Head of caudate nucleus (tissue), 42 donors: Measurements from ENCODE around the gene SSH2.
A peak's percentile ranks its signal among the peaks of the same experiment; 100 is the strongest.
"Not testable (repeated sequence)": the region's sequence is repeated elsewhere in the genome, so short reads cannot be mapped to it uniquely, and the experiment has no call there.

Experiments used
- DNase-seq, 42 donors: peaks; one replicate each; pipeline versions ENCODE4 v3.0.0 to v3.0.0-alpha.2; 2020 to 2021; ENCODE audit warnings: mixed read lengths in 7 of 42
- intact Hi-C: fragments of 100-400 bp; cut with DNase I; formaldehyde crosslinking; loops from one replicate; pipeline ENCODE4 v1.15.0; 2022

The SSH2 gene

DNA sequence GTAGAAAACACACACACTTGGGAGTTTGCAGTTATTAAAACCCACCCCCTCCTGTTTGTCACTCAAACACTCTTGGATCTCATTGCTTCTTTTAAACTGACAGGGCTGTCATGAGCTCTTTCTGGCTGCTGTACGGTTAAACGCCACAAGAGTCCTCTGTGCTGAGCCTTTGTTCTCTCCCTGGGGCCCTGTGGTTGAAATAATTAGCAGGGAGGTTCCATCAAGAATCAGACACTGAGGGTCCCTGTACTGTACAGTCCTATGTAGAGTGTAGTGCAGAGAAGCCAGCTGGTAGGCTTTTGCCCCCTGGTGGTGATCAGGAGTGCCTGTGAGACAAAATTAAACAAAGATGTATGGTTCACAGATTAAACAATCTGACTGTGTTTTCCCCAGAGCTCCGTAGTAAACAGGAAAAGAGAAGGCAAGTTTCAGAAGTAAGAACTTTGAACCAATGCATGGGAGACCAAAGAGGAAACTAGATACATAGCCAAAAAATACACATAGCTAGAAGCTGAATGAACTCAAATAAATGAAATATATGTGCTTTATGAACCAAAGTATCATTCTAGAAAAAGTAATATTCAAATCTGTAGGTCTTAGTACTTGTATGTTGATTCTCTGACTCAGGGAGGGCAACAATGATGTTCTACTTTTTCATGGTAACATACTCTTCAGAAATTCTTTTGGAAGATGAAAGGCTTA lies 1.4 kb upstream of the SSH2 start:
- intact Hi-C loops = loop anchor here (2.0 to 5.0 kb wide), 2 partner anchors 123 to 314 kb away; no protein-coding TSS in a partner anchor
- DNase-seq = peak; percentile 60 to 94 (median 86)

DNA sequence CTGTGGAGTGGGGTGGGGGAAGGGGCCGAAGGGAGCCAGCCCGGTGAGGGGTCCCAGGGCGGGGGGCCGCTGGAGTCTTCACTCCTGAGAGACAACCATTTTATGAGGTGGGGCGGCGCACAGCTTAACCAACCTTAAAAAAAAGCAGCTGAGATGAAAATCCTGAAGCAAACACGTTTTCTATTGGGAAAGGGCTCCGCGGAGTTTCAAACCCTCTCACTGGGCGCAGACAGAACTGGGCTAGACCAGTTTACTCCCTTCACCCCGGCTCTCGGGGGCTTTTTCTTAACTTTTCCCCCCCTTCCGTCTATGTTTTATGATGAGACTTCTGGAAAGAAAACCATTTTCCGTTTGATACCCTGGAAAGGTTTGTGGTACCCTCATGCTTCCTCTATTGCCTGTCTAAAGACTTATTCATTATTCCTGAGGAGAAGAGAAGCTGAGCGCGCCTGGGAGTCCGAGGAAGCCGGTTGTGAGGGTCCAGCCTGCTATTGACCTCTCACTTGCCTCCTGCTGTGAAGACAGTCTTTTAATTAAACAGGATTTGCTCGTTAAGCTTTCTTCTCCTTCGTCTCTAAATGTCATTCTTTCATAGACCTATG lies 482 bp upstream of the SSH2 start:
- DNase-seq = peak in 19 of 42 donors; percentile 5 to 65 (median 27)
- intact Hi-C loops = loop anchor here (2.0 to 5.0 kb wide), 2 partner anchors 122 to 313 kb away; no protein-coding TSS in a partner anchor

DNA sequence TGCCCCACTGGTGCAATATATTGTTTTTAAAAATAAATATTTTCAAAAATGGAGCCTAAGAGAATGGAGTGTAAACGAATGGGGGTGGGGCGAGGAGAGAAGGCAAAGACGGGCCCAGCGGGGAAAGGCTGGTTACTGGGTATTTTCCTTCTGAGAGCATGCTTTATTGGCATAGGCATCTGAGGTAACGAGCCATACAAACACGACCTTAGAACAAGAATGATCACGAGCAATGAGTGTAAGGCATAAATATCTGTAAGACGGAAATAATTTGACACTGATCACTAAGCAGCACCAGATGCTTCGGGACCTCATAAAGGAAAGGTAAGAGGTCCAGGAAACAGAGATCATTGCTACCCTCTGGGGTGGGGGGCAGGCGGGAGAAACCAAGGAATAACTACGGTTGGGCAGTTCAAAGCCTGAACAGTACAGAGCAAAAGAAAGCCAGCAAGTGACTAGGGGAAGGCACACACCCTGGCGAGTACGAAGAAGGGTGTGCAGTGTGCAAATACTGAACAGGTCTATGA lies 959 bp downstream of the SSH2 start:
- intact Hi-C loops = loop anchor here (5.0 kb wide), 1 partner anchor 57 kb away; no protein-coding TSS in a partner anchor
- DNase-seq = peak in 26 of 42 donors; percentile 12 to 68 (median 31)

DNA sequence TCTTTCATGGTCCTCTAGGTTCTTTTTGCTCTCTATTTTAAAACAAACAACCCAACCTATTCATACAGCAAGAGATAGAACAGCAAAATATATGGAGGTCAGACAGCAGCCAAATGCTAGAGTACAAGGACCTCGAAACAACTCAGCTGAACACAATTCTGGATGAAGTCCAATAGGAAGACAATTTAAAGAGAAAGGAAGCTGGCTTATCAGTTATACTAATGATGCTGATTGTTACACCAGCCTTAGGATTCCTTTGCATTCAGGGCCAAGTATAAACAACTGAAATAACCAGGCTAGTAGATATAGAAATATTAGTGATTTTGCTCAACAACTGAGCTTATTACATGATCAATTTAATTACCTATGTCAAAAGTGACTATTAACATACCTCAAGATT lies 2.5 kb downstream of the SSH2 start:
- no peak for DNase-seq
- intact Hi-C loops = loop anchor here (5.0 kb wide), 1 partner anchor 55 kb away; no protein-coding TSS in a partner anchor

DNA sequence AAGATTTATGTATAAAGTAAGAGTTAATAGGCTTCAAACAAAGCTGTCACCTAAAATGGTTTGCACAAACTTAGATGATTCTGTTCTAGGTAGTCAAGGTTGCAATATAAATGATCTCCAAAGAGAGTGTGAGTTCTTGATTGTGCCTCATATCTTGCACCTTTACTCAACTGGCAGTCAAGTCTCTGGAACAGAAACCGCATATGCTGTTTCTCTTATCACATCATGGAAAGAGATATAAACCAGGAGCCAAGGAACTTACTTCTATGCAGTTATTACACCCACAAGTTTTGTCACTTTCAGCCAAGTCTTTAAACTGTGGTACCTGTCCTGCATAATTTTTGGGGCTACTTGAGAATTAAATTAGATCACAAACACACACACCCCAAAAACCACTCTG lies 5.2 kb downstream of the SSH2 start:
- DNase-seq = no peak
- intact Hi-C loops = loop anchor here (5.0 kb wide), 1 partner anchor 52 kb away; no protein-coding TSS in a partner anchor

DNA sequence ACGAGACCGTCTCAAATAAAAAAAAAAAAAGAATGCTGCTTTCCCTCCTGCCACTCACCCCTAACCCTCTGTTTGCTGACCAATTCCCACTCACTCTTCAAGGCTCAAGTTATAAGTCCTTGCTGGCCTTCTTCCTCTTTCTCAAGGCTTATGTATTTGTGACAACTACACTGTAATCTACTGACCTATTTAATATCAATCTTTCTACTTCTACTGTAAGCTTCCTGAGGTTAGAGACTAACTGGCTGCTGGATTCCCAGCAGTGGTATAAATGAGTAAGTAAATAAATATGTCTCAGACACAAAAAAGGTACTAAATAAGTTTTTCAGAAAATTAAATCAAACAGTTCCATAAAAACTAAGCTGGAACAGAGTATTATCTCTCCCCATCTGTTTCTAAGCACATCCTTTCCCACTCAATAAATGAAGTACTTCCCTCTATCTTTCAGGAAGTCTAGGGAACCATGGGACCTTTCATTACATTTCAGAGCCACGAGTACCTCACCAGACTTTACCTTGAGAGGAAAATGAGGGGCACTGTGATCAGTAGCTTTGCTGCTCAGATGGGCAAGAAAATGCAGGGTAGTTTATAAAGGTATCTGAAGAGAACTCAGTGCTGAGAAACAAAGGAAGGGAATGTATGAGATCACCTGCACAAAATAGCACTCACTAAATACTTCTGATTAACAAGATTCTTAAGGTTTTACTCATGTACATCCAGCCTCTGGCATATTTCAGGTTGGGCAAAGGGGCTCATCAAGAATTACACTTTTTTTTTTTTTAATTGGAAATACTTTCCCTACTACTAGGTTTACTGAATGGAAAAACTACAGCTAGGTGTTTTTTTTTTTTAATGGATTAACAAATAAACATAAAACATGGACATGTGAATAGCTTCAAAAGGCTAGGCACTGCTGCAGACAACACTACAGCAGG lies 10.8 kb downstream of the SSH2 start:
- no peak for DNase-seq
- intact Hi-C loops = no loop called here

DNA sequence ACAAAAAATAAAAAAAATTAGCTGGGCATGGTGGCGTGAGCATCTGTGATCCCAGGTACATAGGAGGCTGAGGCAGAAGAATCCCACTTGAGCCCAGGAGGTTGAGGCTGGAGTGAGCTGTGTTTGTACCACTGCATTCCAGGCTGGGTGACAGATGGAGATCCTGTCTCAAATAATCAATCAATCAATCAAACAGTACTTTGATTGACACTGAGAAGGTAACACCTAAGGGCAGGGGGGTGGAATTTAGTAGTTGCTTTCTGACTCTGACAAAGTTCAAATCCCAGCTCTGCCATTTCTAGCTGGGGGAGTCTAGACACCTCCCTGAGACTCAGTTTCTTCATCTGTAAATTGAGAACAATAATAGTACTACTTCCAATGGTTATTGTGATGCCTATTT lies 12.0 kb downstream of the SSH2 start:
- DNase-seq = no peak

DNA sequence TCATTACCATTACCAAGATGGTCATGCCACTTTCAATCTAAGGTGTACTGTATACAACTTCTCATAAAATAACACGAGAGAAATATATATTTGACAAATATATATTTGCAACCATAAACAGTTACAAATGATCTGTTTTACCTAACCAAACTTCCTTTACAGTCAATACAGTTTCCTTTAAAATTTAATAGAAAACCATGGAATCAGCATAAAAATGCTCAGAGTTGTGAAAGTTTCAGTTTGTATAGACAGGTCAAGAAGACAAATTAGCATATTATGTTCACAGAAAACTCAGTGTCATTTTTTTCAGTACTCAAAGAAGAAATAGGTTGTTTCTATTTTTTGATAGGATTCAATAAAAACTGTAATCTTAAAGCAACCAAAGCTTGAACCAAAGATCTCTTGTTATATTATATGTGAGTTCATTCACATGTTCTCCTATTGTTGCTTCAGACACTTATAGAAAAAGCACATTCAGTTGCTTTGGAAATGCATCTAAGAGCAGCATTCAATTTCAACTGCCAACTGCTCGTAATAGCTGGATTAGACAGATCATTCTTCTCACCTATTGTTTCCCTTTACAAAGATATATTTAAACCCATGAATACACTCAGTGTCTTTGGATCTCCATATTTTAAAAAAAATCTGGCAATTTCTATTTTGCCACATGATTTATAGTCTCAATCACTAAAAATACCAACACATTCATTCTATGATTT lies 15.1 kb downstream of the SSH2 start:
- DNase-seq = no peak
- intact Hi-C loops = no loop called here

More for the DNA sequence above, 12.0 kb downstream of the SSH2 start:
- intact Hi-C loops = no loop called here

DNA sequence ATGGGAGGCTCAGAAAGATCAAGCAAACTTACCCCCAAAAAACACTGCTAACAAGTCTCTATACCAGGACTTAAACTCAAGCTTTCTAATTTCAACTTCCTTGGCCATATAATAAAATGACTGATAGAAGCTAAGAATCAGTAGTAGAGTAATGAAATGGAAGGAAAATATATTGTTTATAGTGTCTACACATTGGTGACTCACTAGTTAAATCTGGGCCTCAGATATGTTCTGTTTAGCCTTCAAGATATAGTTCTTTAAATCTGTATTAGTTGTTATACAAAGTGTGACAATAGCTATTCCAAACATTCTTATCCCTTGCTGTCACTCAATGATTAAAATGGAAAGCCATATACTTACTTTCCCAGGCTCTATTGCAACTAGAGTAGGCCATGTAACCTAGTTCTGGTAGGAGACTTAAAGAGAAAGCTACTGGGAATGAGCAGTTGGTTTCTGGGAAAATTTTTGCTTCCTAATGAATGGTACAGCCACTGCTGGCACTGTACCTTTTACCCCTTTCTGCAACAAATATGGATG lies 18.3 kb downstream of the SSH2 start:
- DNase-seq = no peak
- intact Hi-C loops = no loop called here

DNA sequence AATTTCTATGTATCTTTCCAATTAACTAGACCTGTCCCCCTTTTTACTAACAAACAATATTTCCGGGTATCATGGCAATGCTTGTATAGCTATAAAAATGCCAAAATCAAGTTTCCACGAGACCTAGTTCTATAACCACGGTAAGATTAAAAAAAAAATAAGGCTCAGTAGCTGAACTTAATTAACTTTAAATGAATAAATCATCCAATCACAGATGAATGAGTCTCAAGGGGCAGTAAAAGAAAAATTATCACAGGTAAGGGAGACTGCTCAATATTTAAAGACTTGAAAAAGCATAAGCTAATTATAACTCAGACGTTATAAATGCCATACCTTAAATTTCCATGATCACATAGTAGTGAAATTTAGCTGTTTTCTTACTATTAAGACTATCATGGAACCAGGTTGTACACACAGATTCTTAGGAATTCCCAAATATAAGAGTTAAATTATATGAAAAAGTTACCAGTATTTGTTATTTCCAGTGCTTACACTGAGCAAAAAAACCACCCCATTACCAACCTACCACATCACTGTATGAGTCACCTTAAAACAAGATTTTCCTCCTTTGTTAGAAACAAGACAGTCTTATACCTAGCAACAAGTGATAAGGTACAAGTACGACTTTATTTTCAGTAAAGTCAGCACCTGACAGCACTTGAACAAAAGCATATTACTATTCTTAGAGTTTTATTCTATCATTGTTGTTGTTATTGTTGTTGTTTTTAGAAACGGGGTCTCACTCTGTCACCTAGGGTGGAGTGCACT lies 20.6 kb downstream of the SSH2 start:
- intact Hi-C loops = no loop called here
- no peak for DNase-seq

DNA sequence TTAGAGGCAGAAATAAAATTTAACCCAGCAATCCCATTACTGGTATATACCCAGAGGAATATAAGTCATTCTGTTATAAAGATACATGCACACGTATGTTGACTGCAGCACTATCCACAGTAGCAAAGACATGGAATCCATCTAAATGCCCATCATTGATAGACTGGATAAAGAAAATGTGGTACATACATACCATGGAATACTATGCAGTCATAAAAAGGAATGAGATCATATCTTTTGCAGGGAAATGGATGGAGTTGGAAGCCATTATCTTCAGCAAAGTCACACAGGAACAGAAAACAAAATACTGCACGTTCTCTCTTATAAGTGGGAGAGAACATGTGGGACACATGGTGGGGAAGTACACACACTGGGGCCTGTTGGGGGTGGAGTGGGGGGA lies 23.1 kb downstream of the SSH2 start:
- intact Hi-C loops = no loop called here

DNA sequence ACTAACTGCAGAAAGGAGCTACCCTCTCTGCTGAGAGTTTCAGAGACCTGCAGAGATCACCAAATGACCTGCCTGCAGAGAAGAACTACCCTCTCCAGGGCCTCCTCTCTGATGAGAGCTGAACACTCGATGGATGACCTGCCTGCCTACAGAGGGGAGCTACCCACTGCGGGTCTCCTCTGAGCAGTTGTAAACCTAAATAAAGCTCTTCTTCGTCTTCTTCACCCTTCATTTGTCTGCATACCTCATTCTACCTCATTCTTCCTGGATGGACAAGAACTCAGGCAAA lies 24.2 kb downstream of the SSH2 start:
- no peak for DNase-seq
- intact Hi-C loops = no loop called here

More for the DNA sequence above, 23.1 kb downstream of the SSH2 start:
- no peak for DNase-seq

DNA sequence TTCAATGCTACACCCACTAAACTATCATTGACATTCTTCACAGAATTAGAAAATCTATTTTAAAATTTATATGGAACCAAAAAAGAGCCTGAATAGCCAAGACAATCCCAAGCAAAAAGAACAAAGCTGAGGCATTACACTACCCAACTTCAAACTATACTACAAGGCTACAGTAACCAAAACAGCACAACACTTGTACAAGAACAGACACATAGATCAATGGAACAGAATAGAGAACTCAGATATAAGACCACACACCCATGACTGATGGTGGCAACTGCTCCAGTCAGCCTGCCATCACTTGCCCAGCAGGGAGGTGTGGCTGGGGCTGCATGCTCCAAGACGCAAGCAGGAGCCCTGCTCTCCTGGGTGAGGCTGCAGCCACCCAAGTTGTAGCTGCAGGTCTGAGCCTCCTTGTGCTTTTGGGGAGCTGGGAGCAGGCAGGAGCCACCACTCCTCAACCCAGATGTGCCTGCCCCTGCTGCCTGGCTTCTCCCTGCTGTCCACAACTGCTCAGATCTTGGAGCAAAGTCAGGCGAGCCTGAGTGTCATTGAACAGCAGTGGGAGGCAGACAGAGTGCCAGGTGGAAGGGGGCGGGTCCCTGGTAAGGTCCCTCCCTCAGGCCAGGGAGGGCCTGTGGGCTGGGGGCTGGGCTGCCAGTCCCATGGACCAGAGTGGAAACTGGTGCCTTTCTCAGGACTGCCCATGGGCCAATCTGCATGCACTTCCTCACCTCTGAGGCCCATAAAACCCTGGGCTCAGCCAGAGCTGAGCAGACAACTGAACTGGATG lies 24.7 kb downstream of the SSH2 start:
- DNase-seq = no peak
- intact Hi-C loops = no loop called here

DNA sequence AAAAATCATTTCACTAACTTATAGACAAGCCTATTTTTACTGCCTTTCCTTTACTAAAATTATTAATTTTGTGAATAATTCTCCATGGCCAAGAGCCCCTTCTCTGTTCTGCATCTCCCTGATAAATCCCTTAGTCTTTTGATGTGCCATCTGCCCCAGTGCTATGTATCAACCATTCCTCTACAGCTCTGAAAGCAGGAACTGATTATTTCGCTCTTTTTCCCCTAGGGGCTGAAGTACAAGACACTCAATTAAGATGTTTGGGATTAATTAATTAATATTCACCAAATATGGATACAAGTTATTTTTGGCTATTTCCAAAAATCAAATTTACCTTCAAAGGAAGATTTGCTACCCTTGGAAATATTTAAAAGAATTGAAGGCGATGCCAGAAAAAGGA lies 26.6 kb downstream of the SSH2 start:
- intact Hi-C loops = no loop called here
- no peak for DNase-seq

DNA sequence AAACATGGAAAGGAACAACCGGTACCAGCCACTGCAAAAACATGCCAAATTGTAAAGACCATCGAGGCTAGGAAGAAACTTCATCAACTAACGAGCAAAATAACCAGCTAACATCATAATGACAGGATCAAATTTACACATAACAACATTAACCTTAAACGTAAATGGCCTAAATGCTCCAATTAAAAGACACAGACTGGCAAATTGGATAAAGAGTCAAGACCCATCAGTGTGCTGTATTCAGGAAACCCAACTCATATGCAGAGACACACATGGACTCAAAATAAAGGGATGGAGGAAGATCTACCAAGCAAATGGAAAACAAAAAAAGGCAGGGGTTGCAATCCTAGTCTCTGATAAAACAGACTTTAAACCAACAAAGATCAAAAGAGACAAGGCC lies 32.9 kb downstream of the SSH2 start:
- intact Hi-C loops, DNase-seq: not testable (repeated sequence)

DNA sequence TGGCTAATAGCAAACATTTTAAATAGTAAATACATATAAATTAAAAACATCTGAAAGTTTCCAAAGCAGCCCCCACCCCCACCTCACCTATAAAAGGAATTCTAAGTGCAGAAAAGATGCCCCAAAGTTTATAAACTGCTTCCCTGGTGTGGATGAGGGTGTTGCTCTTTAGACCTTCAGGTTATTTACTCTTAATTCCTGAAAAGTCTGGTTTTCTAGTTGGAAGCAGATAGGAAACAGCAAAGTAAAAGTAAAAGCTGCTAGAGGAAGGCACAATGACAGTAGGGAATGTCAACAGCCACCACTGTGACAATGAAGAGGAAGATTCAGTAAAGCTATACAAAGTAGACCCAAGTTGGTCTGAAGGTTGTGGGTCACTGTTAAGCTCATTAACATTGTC lies 37.8 kb downstream of the SSH2 start:
- no peak for DNase-seq
- intact Hi-C loops = no loop called here

DNA sequence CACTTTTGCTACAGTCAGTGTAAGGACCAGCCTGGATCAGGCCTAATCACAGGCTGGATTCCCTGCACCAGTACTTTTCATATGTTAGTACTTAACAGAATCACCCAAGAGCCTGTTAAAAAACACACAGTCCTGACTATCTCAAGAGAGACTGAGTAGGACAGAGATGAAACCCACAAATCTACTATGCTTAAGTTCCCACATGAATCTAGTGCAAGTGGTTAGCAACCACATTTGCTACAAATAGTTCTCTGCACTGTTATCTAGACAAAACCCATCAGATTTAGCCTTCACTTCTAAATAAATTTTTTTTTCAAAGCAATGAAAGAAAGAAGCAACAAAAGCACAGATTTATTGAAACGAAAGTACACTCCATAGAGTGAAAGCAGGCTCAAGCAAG lies 38.9 kb downstream of the SSH2 start:
- intact Hi-C loops = no loop called here
- DNase-seq = no peak
